Body of pancreas (tissue), 4 donors: Measurements from ENCODE around the gene ME1.

Source experiments
- CTCF ChIP-seq, 7 experiments: fragments of 450-650 bp in 4 of 7; fragments of 200-600 bp in 3 of 7; sonication (generic) in 3 of 7; IDR thresholded peaks; one replicate each; pipeline ENCODE4 v1.5.1; 2016 to 2019; ENCODE audit warnings: antibody characterized with exemption in 7 of 7
- POLR2A ChIP-seq, 3 donors: fragments of 450-650 bp; IDR thresholded peaks; one replicate each; pipeline ENCODE4 v1.6.1; 2016; ENCODE audit warnings: antibody characterized with exemption in 3 of 3, mild to moderate bottlenecking in 2 of 3

DNA sequence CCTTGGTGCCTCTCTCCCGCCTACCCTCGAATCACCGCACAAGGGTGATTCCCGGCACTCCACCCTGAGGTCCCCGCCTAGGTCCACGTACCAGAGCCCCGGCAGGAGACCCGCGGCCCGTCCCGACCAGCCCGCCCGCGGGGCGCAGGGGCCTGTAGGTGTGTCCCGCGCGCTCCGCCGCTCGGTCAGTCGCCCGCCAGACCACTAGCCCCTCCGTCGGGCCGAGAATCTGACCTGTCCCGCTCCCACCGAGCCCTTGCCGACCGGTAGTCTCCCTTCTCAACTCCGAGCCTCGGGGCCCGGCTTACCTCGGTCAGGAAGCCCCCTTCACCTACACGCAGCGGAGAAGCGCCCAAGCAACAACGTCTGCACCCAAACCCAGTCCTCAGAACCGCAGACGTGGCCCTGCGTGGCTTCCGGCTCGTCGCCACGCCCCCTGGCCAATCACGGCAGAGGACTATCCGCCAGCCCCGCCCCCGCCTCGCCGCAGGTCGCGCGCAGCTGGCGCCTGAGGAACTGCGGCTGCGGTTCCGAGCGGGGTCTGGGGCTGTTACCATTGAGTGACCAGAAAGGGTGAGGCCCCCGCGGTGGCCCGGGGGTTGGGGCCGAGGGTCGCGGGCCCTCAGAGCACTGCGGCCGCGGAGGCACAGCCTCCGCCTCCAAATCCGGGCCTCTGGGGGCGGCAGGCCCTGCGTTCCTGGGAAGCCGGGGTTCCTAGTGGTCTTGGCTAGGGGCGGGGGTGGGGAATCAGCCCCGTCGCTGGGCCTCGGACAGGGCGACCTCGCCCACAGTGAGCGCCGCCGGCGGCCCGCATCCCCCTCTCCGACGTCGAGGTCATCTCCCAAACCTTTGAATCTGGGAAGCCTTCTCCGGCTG is 237.7 kb downstream of the ME1 start, which contains the start of the genes PGM3 and RWDD2A:
- TF ChIP-seq CTCF (IDR thresholded peaks at IDR 0.05) (peak in 2 of 7 experiments; percentile 11 to 12), POLR2A (IDR thresholded peaks at IDR 0.05) (peak; percentile 96 to 98 (median 97))
